ENCODE data around the gene VAV2. TPM values are rescaled to one million over a fixed set of nuclear protein-coding genes. Genes with fewer than 3 reads are reported as not detected.
A peak's percentile ranks its signal among the peaks of the same experiment; 100 is the strongest.

Gene VAV2
- total RNA-seq, 1 experiment from 2014 or later = 9.7 TPM

DNA sequence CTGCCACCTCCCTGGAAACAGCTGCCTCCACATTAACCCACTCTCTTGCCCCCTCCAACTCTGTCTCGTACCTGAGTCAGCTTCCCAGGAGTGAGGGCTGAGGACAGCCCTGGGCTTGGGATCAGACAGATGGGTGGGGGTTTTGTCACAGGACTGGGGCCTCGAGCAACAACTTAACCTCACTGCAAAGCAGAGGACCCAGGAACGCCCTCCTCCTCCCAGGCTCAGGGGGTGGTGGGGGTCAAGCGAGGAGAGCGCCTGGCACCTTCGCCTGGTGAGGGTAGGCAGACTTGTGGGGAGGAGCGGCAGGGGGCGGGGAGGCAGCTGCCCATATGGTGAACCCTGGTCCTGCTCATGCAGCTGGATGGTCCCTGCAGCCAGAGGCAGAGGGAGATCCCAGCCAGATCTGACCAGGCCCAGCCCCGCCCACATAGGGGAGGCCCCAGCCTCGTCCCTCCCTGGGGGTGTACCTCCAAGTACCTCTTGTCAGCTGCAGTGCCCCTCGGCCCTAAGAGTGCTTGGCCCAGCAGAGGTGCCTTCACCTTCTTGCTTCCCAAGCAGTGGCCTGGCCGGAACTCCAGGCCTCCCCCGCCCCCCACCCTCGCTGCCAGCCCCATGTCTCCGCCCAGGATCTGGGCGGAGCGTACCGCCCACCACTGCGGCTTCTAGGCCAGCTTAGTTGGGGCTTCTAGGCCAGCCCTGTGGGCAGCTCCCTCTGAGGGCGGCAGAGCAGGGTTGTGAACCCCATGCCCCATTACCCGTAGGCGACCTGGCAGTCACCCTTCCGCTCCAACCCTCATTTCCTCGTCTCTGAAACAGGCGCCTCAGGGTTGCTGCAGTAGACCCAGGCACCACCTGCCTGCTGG, 254.1 kb downstream of the VAV2 start, which contains the start of gene SARDH:
Gene SARDH (minus strand): TSS at position 579 of the 866 bp plus-strand sequence. CDS start 4,179 bp downstream, outside the sequence.
- Histone ChIP-seq H3K4me3 (ENCODE audit: low read length) (peak within 1 kb of the TSS; percentile 55), H2AFZ (ENCODE audit: low read length) (peak within 1 kb of the TSS; percentile 67; the same call in 1 of the 2 replicates)
- CTCF ChIA-PET = no interaction called here

DNA sequence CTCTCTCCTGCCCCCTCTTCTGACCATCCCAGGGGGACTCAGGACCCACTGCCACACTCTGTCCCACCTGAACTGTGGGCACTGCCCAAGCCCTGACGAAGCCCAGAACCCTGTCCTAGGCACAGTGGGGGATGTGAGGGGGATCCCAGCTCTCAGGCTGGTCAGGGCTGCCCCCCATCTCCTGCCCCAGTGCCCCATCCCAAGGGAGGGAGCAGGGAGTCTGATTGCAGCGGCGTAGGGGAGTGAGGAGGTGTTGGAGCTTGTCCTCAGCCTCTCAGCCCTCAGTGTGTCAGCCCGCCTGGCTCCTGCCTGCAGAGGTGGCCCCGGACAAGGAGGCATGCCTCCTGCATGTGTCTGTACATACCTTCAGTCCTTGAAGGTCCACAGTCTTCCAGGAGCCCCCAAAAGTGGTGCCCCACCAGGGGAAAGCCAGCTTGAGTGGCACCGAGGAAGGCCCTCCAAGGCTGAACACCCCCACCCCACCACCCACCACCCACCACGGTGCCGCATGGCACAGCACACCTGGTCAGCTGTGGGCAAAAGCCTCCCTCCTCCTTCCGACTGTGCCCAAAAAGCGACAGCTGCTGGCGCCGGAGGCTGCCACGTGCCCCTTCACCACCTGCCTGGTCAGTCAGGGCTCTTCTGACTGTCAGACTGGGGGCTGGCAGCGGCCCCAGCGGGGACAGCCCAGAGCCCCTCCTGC, 254.9 kb downstream of the VAV2 start:
- H2AFZ ChIP-seq (ENCODE audit: low read length) = peak overlapping the region; percentile 67; the same call in 1 of the 2 replicates
- no TSS peak for BruUV-seq (replicated peaks)
- H3K4me2 ChIP-seq (ENCODE audit: low read length) = peak overlapping the region; percentile 71
- TF ChIP-seq, protein P1, sequence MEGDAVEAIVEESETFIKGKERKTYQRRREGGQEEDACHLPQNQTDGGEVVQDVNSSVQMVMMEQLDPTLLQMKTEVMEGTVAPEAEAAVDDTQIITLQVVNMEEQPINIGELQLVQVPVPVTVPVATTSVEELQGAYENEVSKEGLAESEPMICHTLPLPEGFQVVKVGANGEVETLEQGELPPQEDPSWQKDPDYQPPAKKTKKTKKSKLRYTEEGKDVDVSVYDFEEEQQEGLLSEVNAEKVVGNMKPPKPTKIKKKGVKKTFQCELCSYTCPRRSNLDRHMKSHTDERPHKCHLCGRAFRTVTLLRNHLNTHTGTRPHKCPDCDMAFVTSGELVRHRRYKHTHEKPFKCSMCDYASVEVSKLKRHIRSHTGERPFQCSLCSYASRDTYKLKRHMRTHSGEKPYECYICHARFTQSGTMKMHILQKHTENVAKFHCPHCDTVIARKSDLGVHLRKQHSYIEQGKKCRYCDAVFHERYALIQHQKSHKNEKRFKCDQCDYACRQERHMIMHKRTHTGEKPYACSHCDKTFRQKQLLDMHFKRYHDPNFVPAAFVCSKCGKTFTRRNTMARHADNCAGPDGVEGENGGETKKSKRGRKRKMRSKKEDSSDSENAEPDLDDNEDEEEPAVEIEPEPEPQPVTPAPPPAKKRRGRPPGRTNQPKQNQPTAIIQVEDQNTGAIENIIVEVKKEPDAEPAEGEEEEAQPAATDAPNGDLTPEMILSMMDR (conservative IDR thresholded peaks at IDR 0.05; ENCODE audit: low read depth, low read length) = no peak
- no peak for TF ChIP-seq EZH2phosphoT487 (IDR thresholded peaks at IDR 0.05; ENCODE audit: borderline replicate concordance, low read length)
- TF ChIP-seq EZH2 (IDR thresholded peaks at IDR 0.05; ENCODE audit: low read length, unreplicated experiment) = no peak
- no peaks in the 10 kb centered on the region for H3K9me3 ChIP-seq (ENCODE audit: low read length)
- peaks cover 5% of the 10 kb centered on the region; the same call in 1 of the 2 replicates for H3K4me1 ChIP-seq (ENCODE audit: insufficient read depth, low read length)
- no peaks in the 10 kb centered on the region for H3K9me2 ChIP-seq (replicated peaks; ENCODE audit: low read length)
- H3K4me3 ChIP-seq (ENCODE audit: low read length) = peak overlapping the region; percentile 55
- no peaks in the 10 kb centered on the region for H3K79me2 ChIP-seq (ENCODE audit: low read length)
- H3K27ac ChIP-seq (ENCODE audit: low read length) = no peak overlapping the region
- no peak overlapping the region for H3K9ac ChIP-seq (ENCODE audit: low read length)
- H3F3A ChIP-seq (ENCODE audit: low read length, unreplicated experiment) = no peaks in the 10 kb centered on the region
- intact Hi-C loops (cut with micrococcal nuclease) = no loop called here
- CTCF ChIA-PET = no interaction called here
- DNase-seq (no peak), ATAC-seq (peak; percentile 19)
- H3K36me3 ChIP-seq (ENCODE audit: low read depth, low read length) = no peaks in the 10 kb centered on the region
- no peaks in the 10 kb centered on the region for H3K27me3 ChIP-seq (ENCODE audit: low read length)
- H4K20me1 ChIP-seq (ENCODE audit: low read length) = no peaks in the 10 kb centered on the region
- POLR2A ChIA-PET (ENCODE audit: unreplicated experiment) = no interaction called here

More for the DNA sequence above, 254.1 kb downstream of the VAV2 start, which contains the start of gene SARDH:
- Histone ChIP-seq H3K4me2 (ENCODE audit: low read length) (peak within 1 kb of the TSS; percentile 71), H3K27me3 (ENCODE audit: low read length) (no peaks in the 10 kb centered on the region), H3K79me2 (ENCODE audit: low read length) (no peaks in the 10 kb centered on the region), H3K36me3 (ENCODE audit: low read depth, low read length) (no peaks in the 10 kb centered on the region), H3K9me3 (ENCODE audit: low read length) (no peaks in the 10 kb centered on the region), H3K9me2 (replicated peaks; ENCODE audit: low read length) (no peaks in the 10 kb centered on the region), H3K27ac (ENCODE audit: low read length) (no peak within 1 kb of the TSS), H3K4me1 (ENCODE audit: insufficient read depth, low read length) (peaks cover 5% of the 10 kb centered on the region; the same call in 1 of the 2 replicates), H4K20me1 (ENCODE audit: low read length) (no peaks in the 10 kb centered on the region), H3F3A (ENCODE audit: low read length, unreplicated experiment) (no peaks in the 10 kb centered on the region), H3K9ac (ENCODE audit: low read length) (no peak within 1 kb of the TSS)
- DNase-seq = peak; percentile 25
- POLR2A ChIA-PET (ENCODE audit: unreplicated experiment) = no interaction called here
- TF ChIP-seq EZH2phosphoT487 (IDR thresholded peaks at IDR 0.05; ENCODE audit: borderline replicate concordance, low read length) (no peak), EZH2 (IDR thresholded peaks at IDR 0.05; ENCODE audit: low read length, unreplicated experiment) (no peak)
- TF ChIP-seq, protein P1 (conservative IDR thresholded peaks at IDR 0.05; ENCODE audit: low read depth, low read length) = no peak
- intact Hi-C loops (cut with micrococcal nuclease) = no loop called here
- peak; percentile 77 for ATAC-seq
- BruUV-seq (replicated peaks) = TSS peak; percentile 57
